AG04450 (cell line): ENCODE results near the gene NDUFAB1. TPM values are rescaled to one million over a fixed set of nuclear protein-coding genes. Genes with fewer than 3 reads are reported as not detected.
"Not testable (repeated sequence)": the region's sequence is repeated elsewhere in the genome, so short reads cannot be mapped to it uniquely, and the experiment has no call there.

Source experiments
- CTCF ChIA-PET: fragments of 300-600, 350-600 bp; formaldehyde crosslinking; extraction: SDS; loops from one replicate; lab custom pipeline; 2022; ENCODE audit warnings: antibody characterized with exemption, inconsistent platforms; lab: Charles Lee
- POLR2A ChIA-PET: fragments of 350-600 bp; formaldehyde crosslinking; extraction: SDS; loops from one replicate; lab custom pipeline; 2021; ENCODE audit warnings: antibody characterized with exemption, inconsistent platforms; lab: Yijun Ruan, JAX
- DNase-seq: peaks from one replicate; pipeline ENCODE4 v3.0.0-alpha.2; 2011; ENCODE audit warnings: low read depth, low spot score
- H3K27ac ChIP-seq: one replicate; pipeline ENCODE4 v1.5.1; 2012; ENCODE audit warnings: low read depth, low read length, control low read depth
- H3K27me3 ChIP-seq: one replicate; pipeline ENCODE4 v1.6.0; 2012; ENCODE audit warnings: low read length; ENCODE audit not compliant: control insufficient read depth, insufficient read depth
- H3K4me3 ChIP-seq: 2 replicates; pipeline ENCODE4 v1.5.1; 2011; ENCODE audit warnings: mild to moderate bottlenecking, low read depth, low read length, control low read depth
- H3K9me3 ChIP-seq: 2 replicates; pipeline ENCODE4 v1.5.1; 2012; ENCODE audit warnings: low read length; ENCODE audit not compliant: control insufficient read depth, insufficient read depth
- CTCF ChIP-seq: IDR thresholded peaks from 2 replicates; pipeline ENCODE4 v1.5.1; 2011; ENCODE audit warnings: low read depth, low read length, control low read depth, inconsistent platforms
- polyA plus RNA-seq: library from polyadenylated mRNA; depleted of rRNA; stranded (reverse); fragments of >200 nt; gene quantifications from 2 replicates; pipeline ENCODE4 v1.2.3, GENCODE V29; 2011

The NDUFAB1 gene
- polyA plus RNA-seq, 1 experiment: 130 TPM

- no peak for TF ChIP-seq CTCF
- H3K4me3 ChIP-seq: no peak overlapping the region
- DNase-seq: no peak
- H3K27ac ChIP-seq: no peak overlapping the region
- no peaks in the 10 kb centered on the region for H3K9me3 ChIP-seq
- CTCF ChIA-PET: no interaction called here
- H3K27me3 ChIP-seq: no peaks in the 10 kb centered on the region
- POLR2A ChIA-PET: no interaction called here
Observed at GRCh38 chr16:23615805-23616204, 19.7 kb upstream of the NDUFAB1 start.

GRCh38 chr16:23611936-23612335, 15.8 kb upstream of the NDUFAB1 start:
- Histone ChIP-seq H3K9me3 (no peaks in the 10 kb centered on the region), H3K27me3 (no peaks in the 10 kb centered on the region), H3K27ac (no peak overlapping the region), H3K4me3 (no peak overlapping the region)
- no peak for TF ChIP-seq CTCF
- ChIA-PET POLR2A (no interaction called here), CTCF (no interaction called here)
- DNase-seq: no peak

- DNase-seq, H3K4me3 ChIP-seq, H3K9me3 ChIP-seq, CTCF ChIA-PET, H3K27ac ChIP-seq, H3K27me3 ChIP-seq, POLR2A ChIA-PET: not testable (repeated sequence)
Observed at GRCh38 chr16:23610905-23611304, 14.8 kb upstream of the NDUFAB1 start.

- H3K27ac ChIP-seq: no peak overlapping the region
- H3K9me3 ChIP-seq: no peaks in the 10 kb centered on the region
- no peak overlapping the region for H3K4me3 ChIP-seq
- H3K27me3 ChIP-seq: no peaks in the 10 kb centered on the region
- CTCF ChIA-PET: no interaction called here
- no peak for TF ChIP-seq CTCF
- DNase-seq: no peak
- POLR2A ChIA-PET: no interaction called here
Observed at GRCh38 chr16:23609929-23610328, 13.8 kb upstream of the NDUFAB1 start.

GRCh38 chr16:23608194-23608593, 12.1 kb upstream of the NDUFAB1 start:
- Histone ChIP-seq H3K27me3 (no peaks in the 10 kb centered on the region), H3K4me3 (no peak overlapping the region), H3K9me3 (no peaks in the 10 kb centered on the region), H3K27ac (peak overlapping the region; percentile 52)
- ChIA-PET POLR2A (no interaction called here), CTCF (interaction anchor here (2.0 kb wide), 1 partner anchor 12 kb away, joined by 14 read pairs; the partner anchor contains the start of gene NDUFAB1)
- TF ChIP-seq CTCF: no peak
- DNase-seq: peak; percentile 8

GRCh38 chr16:23607726-23608125, 11.6 kb upstream of the NDUFAB1 start:
- Histone ChIP-seq H3K27ac (peak overlapping the region; percentile 52), H3K27me3 (no peaks in the 10 kb centered on the region), H3K4me3 (no peak overlapping the region), H3K9me3 (no peaks in the 10 kb centered on the region)
- ChIA-PET POLR2A (no interaction called here), CTCF (interaction anchor here (2.0 kb wide), 1 partner anchor 11 kb away, joined by 14 read pairs; the partner anchor contains the start of gene NDUFAB1)
- TF ChIP-seq CTCF: no peak
- DNase-seq: no peak
